Right lung (tissue), 5 donors: ENCODE results near the gene SERBP1. TPM values are rescaled to one million over a fixed set of nuclear protein-coding genes. Genes with fewer than 3 reads are reported as not detected.
"Not testable (repeated sequence)": the region's sequence is repeated elsewhere in the genome, so short reads cannot be mapped to it uniquely, and the experiment has no call there.

ENCODE experiments used
- DNase-seq, 2 donors: peaks; one replicate each; pipeline ENCODE4 v3.0.0-alpha.2; 2013
- polyA plus RNA-seq, 5 donors: library from polyadenylated mRNA; unstranded; fragments of 120-200 nt; gene quantifications; one replicate each; pipeline versions ENCODE4 v1.2.1 to v1.2.3, GENCODE V29; 2013; ENCODE audit warnings: inconsistent platforms in 1 of 5, low replicate concordance in 1 of 5; ENCODE audit not compliant: insufficient read length in 5 of 5, insufficient read depth in 1 of 5

The SERBP1 gene
- polyA plus RNA-seq, 5 donors, result 300 to 355 (median 332) TPM

GRCh38 chr1:67413101-67413500 lies 17.1 kb downstream of the SERBP1 start:
- not testable (repeated sequence) for DNase-seq

- no peak for DNase-seq
Observed at GRCh38 chr1:67408148-67408547, 22.1 kb downstream of the SERBP1 start.

GRCh38 chr1:67407498-67407897 lies 22.7 kb downstream of the SERBP1 start:
- DNase-seq, result no peak

- DNase-seq, result no peak
Observed at GRCh38 chr1:67405473-67406245, 24.5 kb downstream of the SERBP1 start.

GRCh38 chr1:67404212-67404620 lies 26.0 kb downstream of the SERBP1 start:
- no peak for DNase-seq

GRCh38 chr1:67401443-67401842 lies 28.8 kb downstream of the SERBP1 start:
- no peak for DNase-seq

GRCh38 chr1:67400029-67400786 lies 30.0 kb downstream of the SERBP1 start:
- DNase-seq, result not testable (repeated sequence)

- DNase-seq, result no peak
Observed at GRCh38 chr1:67399199-67399993, 30.8 kb downstream of the SERBP1 start.

- DNase-seq, result no peak
Observed at GRCh38 chr1:67394548-67394947, 35.7 kb downstream of the SERBP1 start.

GRCh38 chr1:67393737-67394136 lies 36.5 kb downstream of the SERBP1 start:
- no peak for DNase-seq

GRCh38 chr1:67393240-67393639 lies 37.0 kb downstream of the SERBP1 start:
- no peak for DNase-seq

- DNase-seq, result no peak
Observed at GRCh38 chr1:67390041-67390887, 39.9 kb downstream of the SERBP1 start.

- DNase-seq, result no peak
Observed at GRCh38 chr1:67383999-67384638, 46.1 kb downstream of the SERBP1 start.

- no peak for DNase-seq
Observed at GRCh38 chr1:67382292-67382691, 47.9 kb downstream of the SERBP1 start.

- no peak for DNase-seq
Observed at GRCh38 chr1:67381154-67381553, 49.0 kb downstream of the SERBP1 start.

- no peak for DNase-seq
Observed at GRCh38 chr1:67377253-67377652, 52.9 kb downstream of the SERBP1 start.

GRCh38 chr1:67376381-67376780 lies 53.8 kb downstream of the SERBP1 start:
- DNase-seq, result no peak

GRCh38 chr1:67372898-67373297 lies 57.3 kb downstream of the SERBP1 start:
- DNase-seq, result no peak

- DNase-seq, result no peak
Observed at GRCh38 chr1:67372136-67372535, 58.1 kb downstream of the SERBP1 start.

- no peak for DNase-seq
Observed at GRCh38 chr1:67371681-67372080, 58.5 kb downstream of the SERBP1 start.

GRCh38 chr1:67371043-67371442 lies 59.2 kb downstream of the SERBP1 start:
- DNase-seq, result no peak
